Stimulated activated CD8-positive, alpha-beta memory T cell treated with anti-CD3 and anti-CD28 coated beads, Interleukin-7, amount 100 ng/mL, for 1 hour (primary cell): ENCODE data around the gene HMOX2.

Experiments
- DNase-seq, 2 donors: peaks; one replicate each; pipeline ENCODE4 v3.0.0-alpha.2; 2020; ENCODE audit warnings: low read depth in 2 of 2

The HMOX2 gene

GRCh38 chr16:4505356-4506147 lies 29.4 kb downstream of the HMOX2 start:
- peak; percentile 43 to 46 for DNase-seq

GRCh38 chr16:4506450-4506849 lies 30.3 kb downstream of the HMOX2 start:
- DNase-seq = no peak

GRCh38 chr16:4507588-4508345 lies 31.6 kb downstream of the HMOX2 start:
- DNase-seq = no peak

GRCh38 chr16:4508806-4509205 lies 32.6 kb downstream of the HMOX2 start:
- DNase-seq = no peak

GRCh38 chr16:4509420-4509819 lies 33.2 kb downstream of the HMOX2 start:
- no peak for DNase-seq

- DNase-seq = no peak
Observed at GRCh38 chr16:4510131-4510530, 33.9 kb downstream of the HMOX2 start.

GRCh38 chr16:4510747-4511426 lies 34.7 kb downstream of the HMOX2 start:
- no peak for DNase-seq

- no peak for DNase-seq
Observed at GRCh38 chr16:4511441-4512082, 35.4 kb downstream of the HMOX2 start.

- DNase-seq = no peak
Observed at GRCh38 chr16:4512473-4512872, 36.3 kb downstream of the HMOX2 start.

- DNase-seq = no peak
Observed at GRCh38 chr16:4513086-4513860, 37.1 kb downstream of the HMOX2 start.

- DNase-seq = no peak
Observed at GRCh38 chr16:4513881-4514280, 37.7 kb downstream of the HMOX2 start.

GRCh38 chr16:4514606-4515005 lies 38.4 kb downstream of the HMOX2 start:
- no peak for DNase-seq

- no peak for DNase-seq
Observed at GRCh38 chr16:4515611-4516233, 39.5 kb downstream of the HMOX2 start.

GRCh38 chr16:4517812-4518680 lies 41.8 kb downstream of the HMOX2 start:
- DNase-seq = no peak

GRCh38 chr16:4519274-4520058 lies 43.3 kb downstream of the HMOX2 start:
- no peak for DNase-seq

- DNase-seq = no peak
Observed at GRCh38 chr16:4520913-4521312, 44.7 kb downstream of the HMOX2 start.

- DNase-seq = no peak
Observed at GRCh38 chr16:4522051-4522581, 45.9 kb downstream of the HMOX2 start.

GRCh38 chr16:4523686-4524085 lies 47.5 kb downstream of the HMOX2 start:
- DNase-seq = no peak

- DNase-seq = no peak
Observed at GRCh38 chr16:4524571-4524970, 48.4 kb downstream of the HMOX2 start.
